ENCODE results near the gene G3BP2. TPM values are rescaled to one million over a fixed set of nuclear protein-coding genes. Genes with fewer than 3 reads are reported as not detected.
"Not testable (repeated sequence)": the region's sequence is repeated elsewhere in the genome, so short reads cannot be mapped to it uniquely, and the experiment has no call there.

Gene G3BP2
- total RNA-seq, 1 donor from 2014 or later: 161 TPM

DNA sequence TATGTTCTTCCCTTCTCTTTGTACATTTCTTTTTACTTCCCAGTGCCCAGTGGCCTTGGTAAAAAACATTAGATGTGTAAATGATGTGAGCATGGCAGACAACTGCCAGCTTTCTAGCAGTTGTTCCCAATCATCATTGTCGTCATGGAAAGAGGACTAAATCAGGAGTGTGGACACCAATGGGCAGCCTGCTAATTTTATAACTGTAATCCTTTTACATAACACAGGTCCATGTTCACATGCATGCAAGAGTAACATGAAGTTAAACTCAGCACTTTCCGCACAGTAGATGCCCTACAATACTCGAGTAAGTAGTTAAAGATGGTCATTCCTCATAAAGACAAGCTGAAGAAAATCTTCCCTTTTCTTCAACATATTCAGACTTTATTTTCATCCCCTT is 23.4 kb upstream of the G3BP2 start:
- Mint-ChIP-seq H3K27ac (ENCODE audit: unreplicated experiment) (no peak overlapping the region), H3K27me3 (ENCODE audit: low read depth) (no peaks in the 10 kb centered on the region), H3K4me1 (ENCODE audit: low read depth) (no peaks in the 10 kb centered on the region), H3K36me3 (ENCODE audit: low read depth) (peaks cover 4% of the 10 kb centered on the region), H3K9me3 (ENCODE audit: low read depth) (no peaks in the 10 kb centered on the region), H3K4me3 (ENCODE audit: unreplicated experiment) (no peak overlapping the region)
- TF ChIP-seq, protein P1, sequence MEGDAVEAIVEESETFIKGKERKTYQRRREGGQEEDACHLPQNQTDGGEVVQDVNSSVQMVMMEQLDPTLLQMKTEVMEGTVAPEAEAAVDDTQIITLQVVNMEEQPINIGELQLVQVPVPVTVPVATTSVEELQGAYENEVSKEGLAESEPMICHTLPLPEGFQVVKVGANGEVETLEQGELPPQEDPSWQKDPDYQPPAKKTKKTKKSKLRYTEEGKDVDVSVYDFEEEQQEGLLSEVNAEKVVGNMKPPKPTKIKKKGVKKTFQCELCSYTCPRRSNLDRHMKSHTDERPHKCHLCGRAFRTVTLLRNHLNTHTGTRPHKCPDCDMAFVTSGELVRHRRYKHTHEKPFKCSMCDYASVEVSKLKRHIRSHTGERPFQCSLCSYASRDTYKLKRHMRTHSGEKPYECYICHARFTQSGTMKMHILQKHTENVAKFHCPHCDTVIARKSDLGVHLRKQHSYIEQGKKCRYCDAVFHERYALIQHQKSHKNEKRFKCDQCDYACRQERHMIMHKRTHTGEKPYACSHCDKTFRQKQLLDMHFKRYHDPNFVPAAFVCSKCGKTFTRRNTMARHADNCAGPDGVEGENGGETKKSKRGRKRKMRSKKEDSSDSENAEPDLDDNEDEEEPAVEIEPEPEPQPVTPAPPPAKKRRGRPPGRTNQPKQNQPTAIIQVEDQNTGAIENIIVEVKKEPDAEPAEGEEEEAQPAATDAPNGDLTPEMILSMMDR (IDR thresholded peaks at IDR 0.05): no peak
- no peak for DNase-seq (ENCODE audit: low spot score)

DNA sequence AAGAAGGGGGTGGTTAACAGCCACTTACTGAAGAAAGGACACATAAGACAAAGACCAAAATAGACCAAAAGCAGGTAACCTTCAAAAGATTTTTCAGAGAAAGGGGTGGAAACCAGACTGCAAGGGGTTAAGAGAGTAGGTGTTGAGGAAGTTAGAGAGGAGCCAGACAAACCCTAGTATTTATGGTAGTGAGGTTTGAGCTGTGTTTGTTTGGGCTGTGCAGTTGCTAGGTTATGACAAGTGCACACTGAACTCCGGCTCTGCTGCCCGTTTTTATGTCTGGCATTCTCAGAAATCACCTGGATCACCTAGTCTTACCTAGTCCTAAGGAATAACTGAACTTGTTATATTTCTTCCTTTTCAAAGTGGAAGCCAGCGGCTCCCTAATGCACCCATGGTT is 22.9 kb upstream of the G3BP2 start:
- H3K9me3 Mint-ChIP-seq (ENCODE audit: low read depth): no peaks in the 10 kb centered on the region
- no peaks in the 10 kb centered on the region for H3K4me1 Mint-ChIP-seq (ENCODE audit: low read depth)
- H3K27me3 Mint-ChIP-seq (ENCODE audit: low read depth): no peaks in the 10 kb centered on the region
- peaks cover 4% of the 10 kb centered on the region for H3K36me3 Mint-ChIP-seq (ENCODE audit: low read depth)
- no peak overlapping the region for H3K27ac Mint-ChIP-seq (ENCODE audit: unreplicated experiment)
- TF ChIP-seq, protein P1 (IDR thresholded peaks at IDR 0.05): no peak
- no peak overlapping the region for H3K4me3 Mint-ChIP-seq (ENCODE audit: unreplicated experiment)
- no peak for DNase-seq (ENCODE audit: low spot score)

DNA sequence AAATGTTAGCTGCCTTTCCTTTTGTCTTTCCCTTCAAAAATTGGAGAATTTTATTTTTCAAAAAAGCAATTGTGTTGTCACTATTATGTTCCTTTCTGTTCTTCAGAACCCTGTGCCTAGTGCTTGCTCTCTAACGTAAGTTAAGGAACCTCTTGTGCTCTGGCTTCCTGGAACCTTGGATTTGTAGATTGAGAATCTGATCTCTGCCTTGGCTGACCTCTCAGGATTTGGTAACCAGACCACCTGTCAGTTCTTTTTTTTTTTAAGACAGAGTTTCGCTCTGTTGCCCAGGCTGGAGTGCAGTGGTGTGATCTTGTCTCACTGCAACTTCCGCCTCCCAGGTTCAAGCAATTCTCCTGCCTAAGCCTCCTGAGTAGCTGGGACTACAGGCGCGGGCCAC is 18.9 kb upstream of the G3BP2 start:
- H3K4me1 Mint-ChIP-seq (ENCODE audit: low read depth); H3K36me3 Mint-ChIP-seq (ENCODE audit: low read depth); H3K9me3 Mint-ChIP-seq (ENCODE audit: low read depth); H3K27me3 Mint-ChIP-seq (ENCODE audit: low read depth); H3K27ac Mint-ChIP-seq (ENCODE audit: unreplicated experiment); DNase-seq (ENCODE audit: low spot score); H3K4me3 Mint-ChIP-seq (ENCODE audit: unreplicated experiment): not testable (repeated sequence)

DNA sequence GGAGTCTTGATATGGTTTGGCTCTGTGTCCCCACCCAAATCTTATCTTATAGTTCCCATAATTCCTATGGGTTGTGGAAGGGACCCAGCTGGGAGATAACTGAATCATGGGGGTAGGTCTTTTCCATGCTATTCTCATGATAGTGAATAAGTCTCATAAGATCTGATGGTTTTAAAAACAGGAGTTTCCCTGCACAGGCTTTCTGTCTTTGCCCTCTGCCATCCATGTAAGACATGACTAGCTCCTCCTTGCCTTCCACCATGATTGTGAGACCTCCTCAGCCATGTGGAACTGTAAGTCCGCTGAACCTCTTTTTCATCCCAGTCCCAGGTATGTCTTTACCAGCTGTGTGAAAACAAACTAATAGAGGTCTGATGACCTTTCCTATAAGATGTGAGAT is 13.9 kb upstream of the G3BP2 start:
- DNase-seq (ENCODE audit: low spot score); H3K36me3 Mint-ChIP-seq (ENCODE audit: low read depth); H3K27ac Mint-ChIP-seq (ENCODE audit: unreplicated experiment); H3K4me3 Mint-ChIP-seq (ENCODE audit: unreplicated experiment); H3K9me3 Mint-ChIP-seq (ENCODE audit: low read depth); H3K27me3 Mint-ChIP-seq (ENCODE audit: low read depth); H3K4me1 Mint-ChIP-seq (ENCODE audit: low read depth): not testable (repeated sequence)

DNA sequence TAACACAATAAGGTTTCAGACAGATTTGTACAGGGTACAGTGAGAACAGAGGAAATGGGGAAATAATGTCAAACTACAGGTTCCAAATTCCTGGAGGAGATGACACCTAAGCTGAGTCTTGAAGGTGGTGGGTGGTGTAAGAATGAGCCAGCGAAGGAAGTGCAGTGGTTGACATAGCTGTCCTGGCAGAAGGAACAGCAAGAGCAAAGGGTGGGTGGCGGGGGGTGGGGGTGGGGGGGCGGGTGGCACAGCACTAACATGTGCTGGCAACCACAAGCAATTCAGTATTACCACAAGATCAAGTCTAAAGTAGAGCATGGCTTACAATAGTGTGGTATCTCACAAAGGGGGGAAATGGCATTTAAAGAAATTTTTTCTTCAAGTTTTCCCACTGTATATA is 13.1 kb upstream of the G3BP2 start:
- Mint-ChIP-seq H3K4me3 (ENCODE audit: unreplicated experiment) (no peak overlapping the region), H3K9me3 (ENCODE audit: low read depth) (no peaks in the 10 kb centered on the region), H3K36me3 (ENCODE audit: low read depth) (no peaks in the 10 kb centered on the region), H3K4me1 (ENCODE audit: low read depth) (peaks cover 3% of the 10 kb centered on the region), H3K27me3 (ENCODE audit: low read depth) (no peaks in the 10 kb centered on the region), H3K27ac (ENCODE audit: unreplicated experiment) (no peak overlapping the region)
- no peak for DNase-seq (ENCODE audit: low spot score)
- TF ChIP-seq, protein P1 (IDR thresholded peaks at IDR 0.05): no peak

DNA sequence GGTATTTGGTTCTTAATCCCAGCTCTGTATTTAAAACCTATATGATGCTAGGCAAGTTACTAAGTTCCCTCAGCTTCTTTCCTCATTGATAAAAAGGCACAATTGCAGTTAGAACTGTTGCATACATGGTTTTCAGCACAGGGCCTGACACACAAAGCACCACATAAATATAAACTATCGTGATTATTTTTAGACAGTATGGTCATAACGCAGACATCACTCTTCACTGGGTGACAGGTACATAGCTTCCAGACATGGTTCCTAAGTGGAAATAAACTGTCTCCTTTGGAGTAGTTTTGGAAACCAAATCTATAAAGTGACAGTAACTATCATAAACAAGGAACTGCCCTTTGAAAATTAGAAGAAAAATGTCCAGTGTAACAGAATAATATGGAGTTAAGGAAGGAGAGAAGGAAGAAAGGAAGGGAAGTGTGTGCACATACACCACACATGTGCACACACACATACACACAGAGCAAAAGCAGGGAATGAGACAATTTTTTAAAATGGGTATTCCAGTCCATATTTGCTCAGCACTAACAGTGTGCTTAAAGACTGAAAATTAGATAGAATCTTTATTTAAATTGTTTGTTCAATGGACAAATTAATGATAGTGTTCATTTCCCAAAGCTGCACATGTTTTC is 12.5 kb upstream of the G3BP2 start:
- H3K9me3 Mint-ChIP-seq (ENCODE audit: low read depth): no peaks in the 10 kb centered on the region

More for the DNA sequence above, 12.5 kb upstream of the G3BP2 start:
- Mint-ChIP-seq H3K36me3 (ENCODE audit: low read depth) (no peaks in the 10 kb centered on the region), H3K27me3 (ENCODE audit: low read depth) (no peaks in the 10 kb centered on the region), H3K27ac (ENCODE audit: unreplicated experiment) (no peak overlapping the region), H3K4me3 (ENCODE audit: unreplicated experiment) (no peak overlapping the region), H3K4me1 (ENCODE audit: low read depth) (peaks cover 3% of the 10 kb centered on the region)
- DNase-seq (ENCODE audit: low spot score): no peak
- TF ChIP-seq, protein P1 (IDR thresholded peaks at IDR 0.05): no peak
